ENCODE measurements around the gene EXOC2.
A peak's percentile ranks its signal among the peaks of the same experiment; 100 is the strongest.

EXOC2 gene

DNA sequence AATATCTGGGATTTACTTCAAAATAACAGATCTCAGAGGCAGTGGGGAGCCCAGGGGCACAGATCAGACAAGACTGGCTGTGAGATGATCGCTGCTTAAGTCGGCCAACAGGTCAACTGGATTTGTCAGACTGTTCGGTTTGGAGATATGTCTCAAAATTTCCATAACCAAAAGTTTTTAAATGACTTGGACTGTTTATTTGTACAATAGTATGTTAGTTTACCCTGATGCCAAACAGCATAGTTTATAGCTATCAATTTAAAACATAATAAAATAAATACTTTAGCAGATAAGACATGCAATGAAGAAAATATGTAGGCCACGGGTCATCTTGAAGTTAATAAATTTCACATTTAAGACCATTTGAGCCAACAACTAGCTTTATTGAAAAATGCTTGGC is 174.7 kb downstream of the EXOC2 start:
- no peak for DNase-seq

DNA sequence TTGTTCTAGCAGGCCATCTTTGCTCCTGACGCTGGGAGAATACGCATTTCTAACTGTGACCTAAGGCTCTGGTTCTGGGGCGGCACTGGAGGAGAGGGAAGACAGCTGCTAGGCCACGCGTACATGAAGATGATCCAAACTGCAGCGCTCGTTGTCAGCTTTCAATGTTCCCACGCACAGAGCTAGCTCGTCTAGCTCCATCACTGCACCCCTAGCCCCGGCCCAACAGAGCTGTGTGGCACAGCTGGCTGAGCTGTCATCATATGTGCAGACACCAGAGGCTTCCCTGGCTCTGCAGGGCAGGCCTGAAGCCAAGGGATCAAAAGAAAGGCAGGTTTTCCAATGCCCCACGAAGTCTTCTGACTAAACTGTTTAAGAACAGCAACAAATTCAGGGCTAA is 176.7 kb downstream of the EXOC2 start:
- no peak for DNase-seq

DNA sequence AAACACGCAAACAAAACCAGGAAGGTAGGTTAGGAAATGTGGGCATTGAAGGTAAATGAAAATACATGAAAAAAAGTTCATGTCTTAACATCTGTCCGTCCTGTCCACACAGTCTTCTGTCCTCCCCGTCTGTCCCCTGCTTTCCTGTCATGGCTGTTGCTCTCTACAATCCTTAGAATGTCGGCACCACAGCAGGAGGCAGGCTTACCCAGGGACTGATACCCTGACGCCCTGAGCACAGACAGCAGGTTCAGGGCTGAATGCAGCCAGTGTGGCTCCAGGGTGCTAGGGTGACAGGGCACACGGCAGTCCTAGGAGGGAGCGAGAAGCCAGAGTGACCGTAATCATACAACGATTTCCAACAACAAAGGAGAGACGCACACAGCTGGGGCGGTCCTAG is 177.7 kb downstream of the EXOC2 start:
- no peak for DNase-seq

DNA sequence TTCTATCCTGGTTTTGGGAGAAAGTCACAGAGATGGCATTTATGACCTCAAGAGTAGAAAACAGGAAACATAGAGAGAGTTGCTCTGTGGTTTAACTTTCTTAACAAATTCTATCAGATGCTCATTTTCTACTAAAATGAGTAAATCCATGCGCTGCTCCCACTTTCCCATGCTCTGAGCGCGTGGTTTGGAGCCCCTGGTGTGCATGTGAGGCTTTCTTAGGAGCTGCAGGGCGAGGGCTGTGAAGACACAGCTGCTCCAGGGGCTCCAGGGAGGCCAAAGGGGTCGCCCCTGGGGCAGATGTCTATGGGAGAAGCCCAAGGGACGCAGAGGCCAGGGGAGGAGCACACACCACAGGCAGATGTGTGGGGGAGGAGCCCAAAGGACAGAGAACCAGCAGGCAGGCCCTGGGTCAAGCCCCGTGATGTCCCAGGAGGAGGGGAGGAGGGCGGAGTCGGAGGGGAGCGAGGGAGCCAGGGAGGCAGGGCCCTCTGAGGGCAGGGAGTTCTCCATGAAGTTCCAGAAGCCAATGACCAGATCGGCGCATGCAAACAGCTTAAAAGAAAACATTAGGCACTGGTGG is 178.5 kb downstream of the EXOC2 start:
- DNase-seq = peak; percentile 59

DNA sequence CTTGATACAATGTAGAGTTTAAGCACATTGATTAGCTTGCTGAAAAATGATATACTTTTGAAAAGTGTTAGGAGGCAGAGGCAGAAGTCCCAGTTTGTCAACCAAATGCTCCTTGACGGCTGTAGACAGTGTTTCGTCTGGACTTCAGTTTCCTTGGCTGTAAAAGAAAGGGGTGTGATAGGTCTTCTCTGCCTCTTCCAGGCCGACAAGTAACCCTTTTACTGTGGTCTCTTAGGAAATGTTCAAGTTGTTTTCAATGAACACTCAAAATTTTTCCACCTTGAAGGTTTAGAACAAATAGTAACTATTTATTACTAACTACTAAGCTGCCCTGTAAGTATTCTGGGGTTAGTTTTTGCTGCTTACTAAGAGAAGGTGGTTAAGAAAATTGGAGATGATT is 179.0 kb downstream of the EXOC2 start:
- no peak for DNase-seq

DNA sequence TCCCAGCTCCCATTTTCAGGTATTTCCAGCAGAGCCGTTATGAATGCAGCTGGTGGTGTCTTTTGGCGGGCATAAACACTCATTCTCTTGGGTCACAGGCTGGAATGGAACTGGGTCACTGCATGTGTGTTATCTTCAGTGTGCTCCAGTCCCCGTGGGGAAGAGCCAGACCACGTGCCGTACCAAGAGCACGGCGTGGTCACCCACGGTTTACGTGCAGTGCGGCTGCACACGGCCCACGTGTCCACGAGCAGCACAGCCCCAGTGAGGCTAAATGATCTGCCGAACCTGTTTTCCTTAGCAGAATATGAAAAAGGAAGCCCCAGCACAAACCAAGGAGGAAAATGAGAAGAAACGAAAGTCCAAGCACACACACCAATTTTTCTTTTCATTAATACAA is 179.9 kb downstream of the EXOC2 start:
- DNase-seq = no peak

DNA sequence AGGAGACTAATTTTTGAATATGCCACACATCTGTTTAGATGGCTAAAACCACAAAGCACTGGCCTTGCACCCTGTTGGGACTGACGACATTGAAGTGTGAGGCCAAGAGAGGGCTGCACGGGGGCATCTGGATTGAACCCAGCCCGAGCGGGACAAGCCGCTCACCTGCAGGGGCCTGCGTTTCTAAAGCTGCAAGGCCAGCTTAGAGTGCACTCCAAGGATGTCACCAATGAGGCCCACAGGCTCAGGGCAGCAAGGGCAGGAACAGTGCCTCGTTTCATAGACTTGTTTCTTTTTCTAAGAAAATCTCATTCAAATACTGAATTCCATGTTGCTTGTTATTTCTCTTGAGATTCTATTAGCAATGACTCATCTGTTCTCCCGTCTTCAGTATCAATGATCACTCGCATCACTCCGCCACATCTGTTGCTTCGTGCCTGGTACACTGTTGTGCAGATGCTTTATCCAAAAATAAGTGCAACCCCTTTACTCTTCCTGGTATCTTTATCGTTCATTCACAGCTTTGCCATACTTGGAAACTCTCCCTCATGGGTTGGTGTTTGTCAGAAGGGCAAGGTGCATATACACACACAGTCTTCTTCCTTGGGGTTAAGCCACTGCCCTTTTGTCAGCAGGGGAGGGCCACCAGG is 181.3 kb downstream of the EXOC2 start:
- DNase-seq = no peak

DNA sequence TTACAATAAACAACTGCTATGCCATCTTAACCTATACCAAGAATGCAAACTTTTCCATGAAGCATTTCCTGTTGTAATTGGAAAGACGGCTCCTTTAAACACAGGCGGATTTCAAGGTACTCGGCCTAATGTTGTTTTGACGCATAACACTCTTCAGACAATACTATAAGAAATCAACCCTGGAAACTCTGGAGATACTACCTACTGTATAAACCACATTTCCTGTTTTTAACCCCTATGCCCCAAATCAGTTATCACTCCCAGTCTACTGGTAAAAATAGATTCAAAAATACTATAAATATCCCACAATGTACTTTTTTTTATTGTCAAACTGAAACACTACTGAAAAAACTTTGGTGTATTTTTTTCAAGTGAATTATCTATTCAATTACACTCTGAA is 183.3 kb downstream of the EXOC2 start:
- no peak for DNase-seq

DNA sequence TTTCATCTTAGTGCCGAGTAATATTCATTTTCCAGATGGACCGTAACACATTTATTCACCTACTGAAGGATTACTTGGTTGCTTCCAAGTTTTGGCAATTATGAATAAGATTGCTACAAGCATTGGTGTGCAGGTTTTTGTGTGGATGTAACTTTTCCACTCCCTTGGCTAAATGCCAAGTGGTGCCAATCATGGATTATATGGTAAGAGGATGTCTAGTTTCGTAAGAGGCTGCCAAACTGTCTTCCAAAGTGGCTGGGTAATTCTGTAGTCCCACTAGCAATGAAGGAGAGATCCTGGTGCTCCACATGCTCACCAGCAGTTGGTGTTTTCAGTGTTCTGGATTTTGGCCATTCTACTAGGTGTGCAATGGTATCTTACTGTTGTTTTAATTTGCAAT is 184.3 kb downstream of the EXOC2 start:
- DNase-seq = no peak

DNA sequence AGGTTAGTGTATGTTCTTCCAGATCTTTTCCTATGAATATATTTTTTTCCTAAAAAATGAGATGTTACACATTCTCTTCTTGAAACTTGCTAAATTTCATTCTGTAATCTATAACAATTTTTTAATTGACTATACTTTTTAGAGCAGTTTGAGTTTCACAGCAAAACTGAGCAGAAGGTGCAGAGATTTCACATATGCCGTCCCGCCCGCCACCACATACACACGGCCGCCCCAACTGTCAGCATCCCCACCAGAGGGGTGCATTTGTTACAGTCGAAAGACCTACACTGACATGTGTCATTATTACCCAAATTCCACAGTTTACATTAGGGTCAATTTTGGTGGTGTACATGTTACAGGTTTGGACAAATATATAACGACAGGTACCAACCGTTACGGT is 184.9 kb downstream of the EXOC2 start:
- DNase-seq = no peak

DNA sequence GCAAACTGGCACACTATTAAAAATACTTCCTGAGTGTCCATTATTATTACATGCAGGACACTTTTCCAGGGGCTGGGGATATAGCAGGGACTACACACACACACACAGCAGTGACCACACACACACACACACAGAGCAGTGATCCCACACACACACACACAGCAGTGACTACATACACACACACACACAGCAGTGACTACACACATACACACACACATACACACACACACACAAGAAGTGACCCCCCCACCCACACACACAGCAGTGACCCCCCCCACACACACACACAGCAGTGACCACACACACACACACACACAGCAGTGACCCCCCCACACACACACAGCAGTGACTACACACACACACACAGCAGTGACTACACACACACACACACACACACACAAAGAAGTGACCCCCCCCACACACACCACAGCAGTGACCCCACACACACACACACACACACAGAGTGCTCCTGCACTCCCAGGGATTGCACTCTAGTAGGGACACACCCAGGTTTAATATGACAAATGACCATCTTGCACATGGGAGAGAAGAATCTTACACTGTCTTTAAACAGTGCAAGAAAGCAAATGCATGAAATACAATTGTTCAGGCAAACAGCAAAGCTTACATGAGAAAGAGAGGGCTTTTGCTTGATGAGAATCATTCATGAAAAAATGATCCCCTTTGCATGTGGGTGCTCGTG is 185.9 kb downstream of the EXOC2 start:
- DNase-seq = no peak

DNA sequence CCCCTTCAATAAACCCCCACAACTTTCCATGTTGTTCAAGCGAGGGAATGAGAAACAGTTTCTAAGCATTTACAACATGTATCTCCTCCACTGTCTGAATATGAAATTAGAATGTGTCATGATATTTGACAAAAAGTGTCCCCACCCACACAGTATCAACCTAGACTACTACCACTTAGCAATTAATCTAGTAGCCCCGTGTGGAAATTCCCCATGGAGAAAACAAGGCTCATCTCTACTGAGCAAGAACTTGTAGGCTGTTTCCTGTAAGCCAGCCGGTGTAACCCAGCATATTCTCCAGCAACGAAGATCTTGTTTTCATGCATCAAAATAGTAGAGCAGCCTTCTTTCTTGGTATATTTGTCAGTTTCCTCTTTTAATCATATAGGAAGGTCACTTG is 186.4 kb downstream of the EXOC2 start:
- DNase-seq = no peak

DNA sequence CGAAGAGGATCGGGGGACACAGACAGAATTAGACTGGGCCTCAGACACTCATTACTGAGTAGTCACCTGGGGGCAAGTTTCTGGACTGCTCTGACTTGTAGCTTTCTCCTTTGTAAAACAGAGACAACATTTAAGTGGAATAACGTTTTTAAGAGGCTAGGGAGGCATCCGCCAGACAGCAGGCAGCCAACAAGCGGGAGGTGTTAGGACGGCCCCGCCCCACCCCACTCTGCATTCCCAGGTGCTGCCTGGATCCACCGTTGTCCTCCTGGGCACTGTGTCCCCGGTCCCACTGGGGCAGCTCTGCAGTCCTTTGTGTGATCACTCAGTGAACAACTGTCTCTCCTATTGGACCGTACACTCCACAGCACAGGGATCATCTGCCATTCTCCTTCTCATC is 187.6 kb downstream of the EXOC2 start:
- DNase-seq = no peak

DNA sequence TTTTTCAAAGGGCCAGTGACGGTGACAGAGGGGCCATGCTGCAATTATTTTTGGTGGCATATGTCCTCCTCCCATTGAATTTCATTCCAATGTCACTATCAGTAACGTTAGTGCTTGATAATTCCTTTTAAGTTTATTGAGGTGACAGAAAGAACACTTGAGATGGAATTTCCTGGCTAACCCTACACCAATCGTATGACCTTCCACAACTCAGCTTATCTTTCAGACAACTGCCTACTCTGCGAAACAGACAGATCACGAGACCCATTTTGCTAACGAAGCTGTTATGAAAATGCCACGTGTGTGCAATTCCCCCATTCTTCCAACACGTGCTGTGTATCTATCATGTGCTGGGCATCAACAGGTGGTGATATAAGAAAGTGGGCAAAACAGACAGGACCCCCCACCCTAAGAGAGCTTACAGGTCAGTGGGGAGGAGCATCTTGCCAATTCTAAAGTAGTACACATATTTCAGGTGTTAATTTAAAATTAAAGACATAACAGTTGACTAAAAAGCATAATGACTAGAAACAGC is 188.4 kb downstream of the EXOC2 start:
- no peak for DNase-seq

DNA sequence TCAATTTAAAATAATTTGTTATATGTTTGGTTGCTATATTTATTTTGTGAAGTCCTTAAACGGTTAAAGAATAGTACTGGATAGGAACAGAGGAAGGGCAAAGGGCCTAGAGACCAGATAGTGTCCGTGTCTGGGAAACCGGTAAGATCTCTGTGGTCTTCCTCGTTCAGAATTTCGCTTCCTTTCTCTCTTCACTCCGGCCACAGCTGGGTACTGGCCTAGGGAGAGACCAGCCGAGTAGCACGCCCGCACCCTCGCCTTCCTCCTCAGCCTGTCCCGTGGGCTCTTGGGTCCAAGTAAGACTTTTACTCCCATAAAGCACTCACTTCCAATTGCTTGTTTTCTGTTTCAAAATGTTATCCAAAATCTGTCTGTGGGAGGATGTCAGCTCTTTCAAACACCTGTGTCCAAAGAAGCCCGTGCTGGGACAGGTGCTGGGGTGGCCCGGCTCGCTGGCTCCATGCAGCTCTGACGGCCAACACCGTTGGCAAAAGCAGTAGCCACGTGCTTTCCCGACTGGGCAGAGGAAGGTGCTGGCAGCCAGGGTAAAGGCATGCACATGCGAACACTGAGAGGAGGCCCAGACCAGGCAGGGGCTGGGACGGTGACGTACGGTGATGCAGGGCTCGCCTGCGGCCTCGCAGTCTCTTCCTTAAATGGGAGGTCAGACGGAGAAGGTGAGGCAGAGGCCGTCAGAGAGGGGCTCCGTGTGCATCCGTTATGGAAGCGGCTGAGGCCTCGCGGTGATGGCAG is 189.2 kb downstream of the EXOC2 start:
- no peak for DNase-seq

DNA sequence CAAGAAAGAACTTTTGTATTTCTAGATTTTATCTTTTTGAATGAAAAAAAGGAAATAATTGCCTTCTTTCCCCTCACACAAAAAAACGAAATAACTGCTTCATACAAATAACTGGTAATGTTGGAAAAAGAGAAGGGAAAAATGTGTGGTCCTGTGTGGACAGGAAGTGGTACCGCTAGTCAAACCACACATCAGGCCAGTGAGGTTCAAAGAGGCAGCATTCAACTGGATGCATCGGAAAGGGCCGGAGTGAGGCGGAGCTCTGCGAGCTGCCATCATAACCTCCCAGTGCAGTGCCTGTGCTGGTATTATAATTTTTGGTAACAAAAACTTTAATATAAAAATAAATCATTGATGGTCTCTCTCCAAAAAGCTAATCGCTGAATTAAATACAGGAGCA is 190.2 kb downstream of the EXOC2 start:
- DNase-seq = no peak

DNA sequence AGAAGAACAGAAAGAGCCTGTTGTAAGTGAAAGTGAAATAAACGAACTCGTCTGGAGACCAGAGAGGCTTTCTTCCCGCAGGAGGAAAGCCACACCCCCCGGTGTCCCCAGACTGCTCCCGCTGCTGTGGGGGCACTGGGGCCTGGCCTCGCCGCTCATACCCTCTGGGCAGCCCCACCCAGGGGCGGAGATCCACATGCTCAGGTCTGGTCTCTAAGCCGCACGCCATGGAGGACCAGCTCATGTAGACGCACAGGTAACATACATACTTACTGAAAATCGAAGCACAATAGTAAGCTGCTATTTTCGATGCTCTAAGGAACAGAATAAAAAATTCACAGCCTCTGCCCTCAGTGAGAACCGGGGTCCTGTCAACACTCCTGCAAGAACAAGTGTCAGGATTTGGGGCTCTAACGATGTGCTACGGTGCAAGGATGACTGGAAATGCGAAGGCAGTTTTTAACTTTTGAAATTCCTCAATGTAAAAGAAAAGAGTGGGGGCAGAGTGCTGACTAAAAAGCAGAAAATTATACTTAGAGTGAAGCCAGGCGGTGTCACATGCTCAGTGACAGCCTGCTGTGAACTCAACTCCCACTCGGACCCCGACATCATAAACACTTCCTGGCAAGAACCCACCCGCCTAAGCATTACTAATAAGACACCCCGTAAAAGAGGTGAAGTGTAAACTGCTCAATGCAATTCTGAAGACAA is 190.9 kb downstream of the EXOC2 start:
- peak; percentile 80 for DNase-seq

DNA sequence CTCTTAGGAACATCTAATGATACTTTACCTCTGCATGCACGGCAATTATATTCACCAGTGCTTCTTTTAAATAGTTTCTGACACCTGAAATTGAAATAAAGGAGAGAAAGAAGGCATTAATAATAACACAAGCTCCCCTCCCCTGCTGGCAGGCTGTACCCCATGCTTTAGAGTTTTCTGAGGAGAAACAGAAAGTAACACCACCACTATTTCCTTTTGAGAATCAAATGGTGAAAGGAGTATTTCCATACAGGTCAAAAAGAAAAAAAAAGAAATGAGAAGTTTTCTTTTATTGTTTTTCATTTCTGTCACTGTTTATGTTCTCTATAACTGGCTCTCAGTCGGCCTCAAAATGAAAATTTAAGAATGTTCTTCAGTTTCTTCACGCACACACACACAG is 193.3 kb downstream of the EXOC2 start:
- DNase-seq = no peak

DNA sequence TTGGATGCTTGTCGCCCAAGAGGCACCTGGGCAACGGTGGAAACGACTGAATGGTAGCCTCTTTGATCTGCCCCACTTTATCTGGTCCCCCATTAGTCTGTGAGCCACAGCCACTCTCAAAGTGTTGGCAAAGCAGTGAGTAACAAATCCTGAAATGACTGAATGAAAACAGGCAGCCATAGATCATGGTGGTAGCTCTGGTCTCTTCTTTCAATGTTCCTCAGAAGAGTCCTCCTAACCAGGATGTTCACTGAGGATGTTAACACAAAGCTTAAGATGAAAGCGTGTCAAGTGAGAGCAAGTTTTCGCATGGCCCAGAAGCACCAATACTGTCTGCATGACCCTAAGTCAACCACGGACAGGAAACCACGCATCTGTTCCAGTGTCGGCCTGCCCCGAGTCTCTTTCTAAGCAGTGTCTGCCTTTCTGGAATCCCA is 194.1 kb downstream of the EXOC2 start:
- DNase-seq = peak; percentile 75

DNA sequence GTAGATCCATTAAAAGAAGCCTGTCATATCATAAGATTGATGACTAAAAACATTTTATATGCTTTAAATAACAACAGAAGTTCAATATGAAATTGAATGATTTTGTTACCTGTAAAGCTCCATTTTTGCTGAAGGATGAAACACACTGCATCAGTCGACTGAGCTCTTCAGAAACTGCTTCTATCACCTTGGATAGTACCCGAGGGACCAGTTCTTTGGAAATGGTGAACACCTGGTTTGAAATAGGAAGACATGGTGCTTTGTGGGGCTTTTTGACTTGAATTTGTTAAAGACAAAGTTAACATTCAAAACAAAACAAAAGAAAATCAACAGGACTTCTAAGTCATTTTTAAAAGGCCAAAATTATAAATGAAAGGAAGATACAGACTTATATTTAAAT is 195.7 kb downstream of the EXOC2 start:
- no peak for DNase-seq

DNA sequence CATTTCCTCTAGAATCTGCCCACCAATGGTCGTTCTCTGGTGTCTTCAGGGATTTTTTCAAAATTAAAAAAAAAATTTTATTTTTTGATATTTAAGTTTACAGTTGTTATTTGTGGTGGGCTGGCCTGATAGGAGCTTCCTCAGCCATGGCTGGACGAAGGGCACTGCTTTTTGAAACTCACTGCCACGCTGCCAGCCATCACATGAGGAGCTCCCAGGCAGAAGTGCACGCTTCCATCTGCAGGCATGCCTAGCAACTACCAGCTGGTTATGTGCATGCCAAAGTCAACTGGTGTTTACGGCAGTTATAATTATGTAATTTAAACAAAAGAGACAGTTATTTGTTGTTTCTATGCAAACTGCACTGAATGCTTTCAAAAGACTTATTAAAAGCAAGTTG is 196.3 kb downstream of the EXOC2 start:
- DNase-seq = no peak

DNA sequence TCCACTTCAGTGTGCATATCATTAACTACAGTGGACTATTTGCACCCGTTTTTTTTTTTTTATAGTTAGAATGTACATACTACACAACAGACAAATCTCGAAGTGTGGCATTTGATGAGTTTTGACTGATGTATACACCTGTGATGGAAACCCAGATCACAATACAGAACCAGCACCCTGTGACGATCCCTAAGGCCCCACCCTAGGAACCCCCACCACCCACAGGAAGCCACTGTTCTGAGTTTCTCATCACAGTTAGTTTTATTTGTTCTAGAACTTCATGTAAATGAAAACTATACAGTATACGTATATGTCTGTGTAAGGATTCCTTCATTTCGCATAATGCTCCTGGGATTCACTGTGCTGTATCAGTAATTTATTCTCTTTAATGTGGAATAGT is 198.5 kb downstream of the EXOC2 start:
- no peak for DNase-seq

DNA sequence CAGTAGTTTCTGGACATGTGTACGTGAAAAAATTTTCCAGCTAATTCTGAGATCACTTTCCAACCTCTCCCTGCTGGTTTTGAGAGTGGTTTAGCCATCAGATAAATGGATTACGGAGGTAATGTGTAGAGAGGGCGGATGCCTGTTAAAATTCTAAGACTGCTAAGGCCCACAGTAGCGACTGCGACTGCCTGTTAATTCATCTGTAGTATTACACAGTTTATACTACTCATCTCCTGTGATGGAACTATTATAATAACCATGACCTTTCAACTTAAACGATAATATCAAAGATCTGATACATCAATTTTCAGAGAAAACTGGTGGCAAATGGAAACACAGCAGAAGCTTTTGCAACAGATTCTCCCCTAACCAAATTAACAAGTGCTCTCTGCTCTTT is 199.1 kb downstream of the EXOC2 start:
- DNase-seq = no peak

Data from stimulated activated CD8-positive, alpha-beta memory T cell treated with anti-CD3 and anti-CD28 coated beads, Interleukin-4, amount 100 ng/mL, for 48 hours (primary cell).